ENCODE measurements around the gene APP.

Gene APP

DNA sequence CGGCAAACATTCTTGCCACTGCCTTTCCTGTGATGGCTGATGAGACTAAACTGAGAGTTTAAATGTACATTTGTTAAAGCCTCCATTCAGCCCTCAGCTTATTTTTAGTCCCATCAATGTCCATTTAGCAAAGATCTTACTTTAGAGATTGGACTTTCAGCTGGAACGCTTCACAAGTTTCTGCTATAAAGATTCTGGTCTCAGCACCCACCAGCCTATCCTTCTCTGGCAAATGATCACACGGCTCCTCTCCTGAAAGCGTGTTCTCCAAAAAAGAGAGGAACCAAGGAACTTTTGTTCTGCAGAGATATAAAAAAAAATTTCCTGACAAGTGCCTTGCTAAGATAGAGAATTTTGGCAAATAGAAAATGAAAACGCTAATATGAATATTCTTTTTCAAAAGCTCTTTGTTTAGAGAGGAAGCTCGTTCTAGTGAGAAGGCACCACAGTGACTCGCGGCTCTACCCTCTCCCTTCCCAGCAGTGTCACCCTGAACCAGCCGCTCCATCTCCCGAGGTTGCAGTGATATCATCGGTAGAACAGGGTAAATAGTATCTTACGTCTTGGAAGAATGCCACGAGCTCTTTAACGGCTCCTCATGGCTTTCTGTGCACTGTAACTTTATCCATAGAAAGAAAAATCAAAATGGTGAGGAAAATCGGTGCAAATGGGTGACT, 200.2 kb downstream of the APP start:
- no peak for DNase-seq

GRCh38 chr21:25967901-25968438, 202.6 kb downstream of the APP start:
- DNase-seq, result no peak

DNA sequence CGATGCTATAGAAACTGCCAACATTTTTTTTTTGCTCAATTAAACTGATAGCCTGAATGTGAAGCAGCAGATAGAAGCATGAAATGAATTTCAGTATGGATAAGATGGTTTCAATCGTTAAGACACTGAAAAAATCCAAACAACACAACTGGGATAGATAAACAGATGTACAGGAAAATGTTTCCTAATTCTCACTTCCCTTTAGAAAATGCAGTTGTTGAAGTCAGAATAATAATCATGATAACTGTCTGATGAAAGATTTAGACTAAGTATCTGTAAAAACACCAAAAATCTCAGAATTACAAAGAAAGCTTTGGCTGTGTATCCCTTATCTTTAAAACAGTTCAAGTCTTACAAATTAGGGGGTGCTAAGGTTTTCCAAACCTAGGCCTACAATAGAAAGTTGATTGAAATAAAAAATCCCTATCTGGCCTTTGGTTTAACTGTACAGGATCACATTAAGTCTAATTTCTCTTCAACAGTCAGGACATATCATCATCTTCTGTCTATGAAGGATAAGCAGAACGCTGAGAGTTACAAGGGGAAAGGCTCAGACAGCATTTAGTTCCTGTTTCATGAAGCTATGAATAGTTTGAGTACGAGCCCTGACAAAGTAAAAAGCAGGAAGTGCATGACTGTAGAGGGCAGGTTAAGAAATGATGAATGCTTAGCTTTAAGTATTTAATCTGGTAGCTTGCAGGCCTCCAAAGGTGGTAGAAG, 203.2 kb downstream of the APP start:
- DNase-seq, result no peak

DNA sequence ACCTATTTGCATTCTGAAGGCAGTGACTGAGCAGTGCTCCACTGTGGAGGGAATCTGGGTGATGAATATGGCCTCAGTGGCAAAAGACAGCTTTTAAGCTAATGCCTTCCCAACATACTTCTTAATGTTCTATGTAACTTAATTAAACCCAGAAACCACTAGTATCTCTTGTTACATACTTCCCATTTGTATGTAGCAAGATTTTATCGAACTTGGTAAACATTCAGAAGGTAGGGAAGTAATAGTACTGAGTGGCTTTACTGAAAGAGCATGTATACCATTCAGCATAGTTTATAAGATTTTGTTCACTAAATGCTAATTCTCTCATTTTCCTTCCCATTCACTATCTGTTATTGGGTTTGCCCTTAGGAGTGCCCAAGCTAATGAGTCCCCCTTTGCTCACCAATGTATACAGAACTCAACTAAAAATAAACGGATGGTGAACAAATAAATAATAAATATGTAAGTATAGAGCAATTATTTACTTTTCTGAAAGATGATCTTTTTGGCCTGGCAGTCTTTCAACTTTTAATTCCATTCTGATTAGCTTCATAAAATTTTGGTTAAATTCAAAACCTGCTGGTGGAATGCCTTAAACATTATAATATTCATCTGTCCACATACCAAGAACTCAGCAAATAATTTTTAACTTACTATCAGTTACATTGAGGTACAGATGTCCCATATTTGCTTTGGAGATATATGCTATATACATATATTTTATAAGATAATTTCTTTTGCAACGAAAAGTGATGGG, 204.4 kb downstream of the APP start:
- DNase-seq, result no peak

- no peak for DNase-seq
These were observed 205.6 kb downstream of the APP start for GRCh38 chr21:25964926-25965325.

DNA sequence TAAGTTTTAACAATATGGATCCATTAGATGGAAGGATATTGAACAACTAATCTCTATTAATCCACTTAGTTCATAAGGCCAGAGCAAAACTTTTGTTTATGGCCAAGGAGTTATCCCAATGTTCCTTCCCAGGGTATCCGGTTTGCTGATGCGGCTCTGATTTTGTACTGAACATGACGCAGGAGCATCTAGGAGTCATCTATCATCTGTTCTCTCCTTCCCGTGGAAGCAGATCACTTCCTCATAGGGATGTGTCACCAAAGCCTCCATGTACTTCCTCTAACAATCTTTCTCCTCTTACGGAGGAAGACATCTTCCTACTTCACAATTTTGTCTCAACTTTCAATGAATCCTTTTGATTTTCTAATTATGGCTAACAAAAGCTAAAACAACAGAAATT, 206.6 kb downstream of the APP start:
- DNase-seq, result no peak

- DNase-seq, result no peak
These were observed 207.4 kb downstream of the APP start for GRCh38 chr21:25963181-25963580.

GRCh38 chr21:25961042-25961441, 209.5 kb downstream of the APP start:
- no peak for DNase-seq

DNA sequence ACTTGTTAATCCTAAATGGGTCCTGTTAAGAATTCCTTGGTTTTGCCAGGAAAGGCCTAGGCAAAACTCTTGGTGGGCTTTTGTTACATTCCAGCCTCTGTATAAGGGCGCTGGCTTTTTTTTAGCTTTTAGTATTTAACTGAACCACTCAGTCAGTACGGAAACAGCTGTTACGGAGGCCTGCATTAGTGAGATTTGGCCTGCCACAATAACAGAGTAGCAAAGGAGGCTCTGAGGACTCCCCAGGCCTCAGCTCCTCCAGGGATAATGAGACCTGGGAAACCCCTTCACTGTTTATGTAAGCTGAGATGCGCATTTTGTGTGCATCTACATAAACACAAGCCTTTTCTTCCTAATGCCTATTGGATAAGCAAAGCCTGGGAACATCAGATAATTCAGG, 210.2 kb downstream of the APP start:
- DNase-seq, result no peak

DNA sequence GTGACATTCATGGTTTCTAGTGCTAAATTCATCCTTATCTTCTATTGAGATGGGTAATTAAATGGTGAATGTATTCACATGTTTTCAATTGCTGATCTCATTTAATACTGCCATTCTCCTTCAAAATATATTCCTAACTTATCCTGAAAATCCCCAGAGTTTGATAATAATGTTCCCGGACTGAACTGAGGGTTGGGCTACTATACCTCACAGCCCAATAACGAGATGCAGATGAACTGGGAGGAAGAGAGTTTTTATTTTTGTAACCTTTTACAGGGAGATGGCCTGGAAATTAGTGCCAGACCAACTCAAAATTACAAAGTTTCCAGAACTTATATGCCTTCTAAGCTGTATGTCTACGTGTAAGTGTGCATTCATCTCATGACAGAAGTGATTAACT, 210.8 kb downstream of the APP start:
- DNase-seq, result no peak

GRCh38 chr21:25956993-25957714, 213.4 kb downstream of the APP start:
- DNase-seq, result peak; percentile 71

- no peak for DNase-seq
These were observed 214.9 kb downstream of the APP start for GRCh38 chr21:25955646-25956045.

DNA sequence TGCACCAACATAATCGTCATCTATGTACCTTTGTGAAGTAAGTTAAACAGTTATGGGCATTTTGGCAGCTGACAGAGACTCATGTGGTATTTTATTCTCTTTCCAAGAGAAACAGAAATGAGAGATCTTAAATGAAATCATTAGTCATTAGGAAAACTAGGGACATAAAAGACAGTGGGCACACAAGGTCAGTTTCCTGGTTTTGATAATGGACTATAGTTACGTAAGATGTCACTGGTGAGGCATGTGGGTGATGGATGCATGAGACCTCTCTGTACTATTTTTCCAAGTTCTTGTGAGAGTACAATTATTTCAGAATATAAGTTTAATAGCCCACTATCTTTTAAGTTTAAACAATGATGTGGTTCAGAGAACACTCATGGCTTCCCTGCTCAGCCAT, 216.9 kb downstream of the APP start:
- DNase-seq, result no peak

DNA sequence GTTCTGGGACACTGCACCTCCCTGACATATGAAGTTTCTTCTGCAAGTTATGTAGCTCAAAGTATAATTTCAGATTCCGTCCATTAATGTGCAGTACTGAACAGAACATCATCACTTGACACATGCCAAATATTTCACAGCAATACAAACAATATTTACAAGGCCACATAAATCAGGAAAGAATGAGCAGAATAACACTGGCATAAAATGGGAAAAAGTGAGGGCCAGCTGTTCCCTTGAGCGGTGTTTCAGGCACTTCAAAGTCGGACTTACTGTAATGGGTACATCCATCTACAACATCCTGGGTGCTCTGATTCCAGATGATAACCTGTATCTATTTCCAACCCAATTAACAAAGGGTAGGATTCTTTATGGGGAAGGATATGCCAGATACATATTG, 217.4 kb downstream of the APP start:
- DNase-seq, result no peak

DNA sequence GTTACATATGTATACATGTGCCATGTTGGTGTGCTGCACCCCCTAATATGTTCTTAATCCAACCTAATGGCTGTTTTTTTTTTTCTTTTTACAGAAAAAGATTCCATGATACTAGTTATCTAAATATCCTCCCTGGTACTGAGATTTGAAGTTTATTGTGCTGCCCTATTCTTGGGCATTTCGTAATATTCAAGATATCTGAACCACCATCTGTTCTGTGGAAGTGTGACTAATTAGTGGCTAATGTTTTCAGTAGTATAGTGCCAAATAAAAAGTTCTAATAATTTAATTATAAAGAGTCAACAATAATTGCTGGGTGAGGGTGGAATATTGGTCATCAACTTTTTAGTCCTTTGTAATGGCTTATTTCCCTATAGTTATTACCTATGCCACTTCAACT, 218.3 kb downstream of the APP start:
- no peak for DNase-seq

DNA sequence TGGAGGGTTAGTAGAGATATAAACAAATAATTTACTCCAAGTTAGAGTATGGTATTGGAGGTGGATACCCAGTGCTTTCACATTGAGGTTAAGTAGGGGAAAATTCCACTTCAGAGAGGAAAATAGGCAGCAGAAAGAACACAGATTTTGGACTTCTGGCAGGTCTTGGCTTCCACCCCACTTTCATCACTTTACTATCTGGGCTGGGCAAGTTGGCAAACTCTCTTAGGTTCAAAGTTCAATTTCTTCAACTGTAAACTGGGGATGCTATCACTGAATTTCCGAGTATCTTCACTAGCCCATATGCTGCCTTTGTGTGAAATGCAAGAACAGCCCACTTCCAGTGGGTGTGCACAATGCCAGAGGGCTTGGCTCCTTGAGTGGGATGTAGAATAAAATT, 220.9 kb downstream of the APP start:
- no peak for DNase-seq

- DNase-seq, result no peak
These were observed 225.8 kb downstream of the APP start for GRCh38 chr21:25944672-25945213.

DNA sequence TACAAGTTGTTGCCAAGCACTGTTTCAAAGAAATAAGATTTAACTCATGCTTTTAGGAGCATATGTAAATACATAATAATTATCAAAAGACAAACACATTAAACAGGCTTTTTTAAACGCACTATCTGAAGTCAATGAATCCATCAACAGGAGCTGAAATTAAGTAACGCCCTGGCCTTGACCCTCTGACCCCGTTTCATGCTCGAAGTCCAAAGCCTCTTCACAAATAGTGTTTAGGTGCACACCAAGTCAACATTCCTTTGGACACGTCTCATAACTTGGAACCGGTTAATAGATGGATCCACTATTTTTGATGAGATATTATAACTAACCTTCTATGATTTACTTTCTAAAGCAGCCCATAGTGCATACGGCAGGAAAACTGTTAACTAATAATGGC, 226.5 kb downstream of the APP start:
- no peak for DNase-seq

GRCh38 chr21:25942135-25942534, 228.4 kb downstream of the APP start:
- no peak for DNase-seq

- no peak for DNase-seq
These were observed 231.2 kb downstream of the APP start for GRCh38 chr21:25939396-25939761.

DNA sequence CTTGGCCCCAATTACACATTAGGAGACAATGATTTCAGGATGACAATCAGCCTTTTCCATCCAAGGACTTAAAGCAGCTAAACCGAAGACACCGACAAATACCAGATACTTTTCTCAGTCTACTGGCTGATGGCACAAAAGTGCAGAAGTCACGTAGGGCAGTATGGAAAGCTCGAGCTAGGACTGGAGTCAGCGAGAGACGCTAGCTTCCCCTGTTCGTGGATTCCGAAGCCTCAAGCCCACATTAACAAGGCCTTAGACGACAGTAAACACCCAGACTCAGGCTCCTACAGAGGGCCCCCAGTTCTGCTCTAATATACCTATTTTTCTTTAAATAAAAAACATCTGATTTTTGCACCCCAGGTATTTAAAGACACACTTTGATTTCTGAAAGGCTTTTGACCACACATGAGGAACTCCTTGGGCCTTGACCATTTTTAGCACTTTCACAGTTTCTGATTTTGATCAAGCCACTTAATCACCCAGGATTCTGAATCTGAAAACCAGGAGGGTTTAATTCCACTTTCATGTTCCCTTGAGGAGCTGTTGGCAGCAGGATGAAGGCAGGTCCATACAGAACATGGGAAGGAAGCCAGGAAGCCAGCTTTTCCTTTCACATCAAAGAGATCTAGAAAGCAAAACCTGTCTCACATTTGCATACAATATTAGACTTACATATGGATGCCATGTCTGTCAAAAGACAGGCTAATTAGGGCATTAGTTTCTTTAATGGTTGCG, 231.7 kb downstream of the APP start:
- DNase-seq, result no peak

DNA sequence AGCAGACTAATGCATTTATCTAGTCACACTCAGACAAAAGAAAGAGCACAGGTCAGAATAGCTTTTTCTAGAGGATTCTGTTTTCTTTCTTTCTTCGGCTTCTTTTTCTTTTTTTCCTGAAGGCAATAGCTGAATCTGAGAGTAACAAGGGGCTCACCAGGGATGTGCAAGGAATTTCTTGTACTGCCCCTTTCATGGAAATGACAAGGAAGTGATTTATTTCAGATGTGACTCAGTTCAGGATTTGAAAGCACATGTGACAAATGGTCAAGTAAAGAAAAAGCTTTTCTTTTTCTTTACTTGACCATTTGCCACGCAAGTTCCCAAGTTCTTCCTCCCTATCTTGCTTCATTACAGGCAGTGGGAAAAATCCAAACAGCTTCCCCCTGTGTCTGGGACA, 233.8 kb downstream of the APP start:
- peak; percentile 38 for DNase-seq

Measured in fibroblast of skin of abdomen (primary cell).